PFSK-1 (cell line): ENCODE data around the gene YBX2.

Experiments
- POLR2AphosphoS5 ChIP-seq: IDR thresholded peaks from 2 replicates; pipeline ENCODE4 v1.6.1; 2012; ENCODE audit warnings: low read depth, mild to moderate bottlenecking, control low read depth, low read length, moderate library complexity
- REST ChIP-seq, 2 experiments: IDR thresholded peaks; 2 replicates each; pipeline versions ENCODE4 v1.6.1 to v1.8.0; 2011 to 2012; ENCODE audit warnings: low read depth in 2 of 2, low read length in 2 of 2, control low read depth in 1 of 2, inconsistent platforms in 1 of 2, mild to moderate bottlenecking in 1 of 2, moderate library complexity in 1 of 2; ENCODE audit not compliant: insufficient read depth in 1 of 2

GRCh38 chr17:7292729-7293128, 1.7 kb downstream of the YBX2 start:
- TF ChIP-seq REST (IDR thresholded peaks at IDR 0.05; ENCODE audit: insufficient read depth in 1 of 2, low read depth in 2 of 2, low read length in 2 of 2) = no peak
- TF ChIP-seq POLR2AphosphoS5 = no peak
